ENCODE data around the gene ZDHHC7.

The ZDHHC7 gene

DNA sequence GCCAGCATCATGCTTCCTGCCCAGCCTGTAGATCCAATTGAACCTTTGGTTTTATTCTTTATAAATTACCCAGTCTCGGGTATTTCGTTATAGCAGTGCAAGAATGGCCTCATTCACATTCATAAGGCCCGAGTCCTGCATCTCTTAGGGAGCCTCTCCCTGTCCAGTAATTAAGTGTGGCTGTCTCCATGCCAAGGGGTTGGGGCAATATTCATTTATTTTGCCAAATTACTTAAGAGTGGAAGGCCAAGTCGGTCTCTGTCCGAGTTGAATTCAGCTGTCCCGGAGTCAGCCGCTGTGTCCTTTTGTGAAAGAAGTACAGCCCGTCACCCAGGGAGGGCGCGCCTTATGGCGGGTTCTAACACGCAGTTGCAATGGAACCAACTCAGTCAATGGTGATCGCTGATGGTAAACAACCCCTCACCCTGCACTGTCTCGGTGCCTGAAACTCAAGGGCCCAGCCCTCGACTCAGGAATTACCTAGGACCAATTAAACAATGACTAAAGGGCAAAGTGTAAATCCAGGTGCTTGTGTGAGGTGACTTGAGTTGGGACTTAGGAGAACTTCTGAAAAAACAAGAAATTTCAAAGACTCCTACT, 38.5 kb upstream of the ZDHHC7 start:
- no peak for ATAC-seq
- no peak for TF ChIP-seq ZFP3 (CRISPR knock-in tag; IDR thresholded peaks at IDR 0.05)
- no peak for TF ChIP-seq GLIS3 (CRISPR knock-in tag; IDR thresholded peaks at IDR 0.05)
- no peak for TF ChIP-seq OSR1 (CRISPR knock-in tag; IDR thresholded peaks at IDR 0.05)
- TF ChIP-seq SNAI2 (CRISPR knock-in tag; IDR thresholded peaks at IDR 0.05): no peak
- no peak for TF ChIP-seq ZNF565 (CRISPR knock-in tag; conservative IDR thresholded peaks at IDR 0.05; ENCODE audit: low read depth)
- TF ChIP-seq, protein P1, sequence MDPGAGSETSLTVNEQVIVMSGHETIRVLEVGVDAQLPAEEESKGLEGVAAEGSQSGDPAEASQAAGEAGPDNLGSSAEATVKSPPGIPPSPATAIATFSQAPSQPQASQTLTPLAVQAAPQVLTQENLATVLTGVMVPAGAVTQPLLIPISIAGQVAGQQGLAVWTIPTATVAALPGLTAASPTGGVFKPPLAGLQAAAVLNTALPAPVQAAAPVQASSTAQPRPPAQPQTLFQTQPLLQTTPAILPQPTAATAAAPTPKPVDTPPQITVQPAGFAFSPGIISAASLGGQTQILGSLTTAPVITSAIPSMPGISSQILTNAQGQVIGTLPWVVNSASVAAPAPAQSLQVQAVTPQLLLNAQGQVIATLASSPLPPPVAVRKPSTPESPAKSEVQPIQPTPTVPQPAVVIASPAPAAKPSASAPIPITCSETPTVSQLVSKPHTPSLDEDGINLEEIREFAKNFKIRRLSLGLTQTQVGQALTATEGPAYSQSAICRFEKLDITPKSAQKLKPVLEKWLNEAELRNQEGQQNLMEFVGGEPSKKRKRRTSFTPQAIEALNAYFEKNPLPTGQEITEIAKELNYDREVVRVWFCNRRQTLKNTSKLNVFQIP (CRISPR knock-in tag; IDR thresholded peaks at IDR 0.05; ENCODE audit: borderline replicate concordance, low read depth): no peak
- TF ChIP-seq TCF4 (CRISPR knock-in tag; IDR thresholded peaks at IDR 0.05; ENCODE audit: borderline replicate concordance): no peak
- no peak for TF ChIP-seq CSDC2 (CRISPR knock-in tag; IDR thresholded peaks at IDR 0.05)
- TF ChIP-seq ZNF70 (CRISPR knock-in tag; IDR thresholded peaks at IDR 0.05): no peak
- TF ChIP-seq CREB5 (CRISPR knock-in tag; IDR thresholded peaks at IDR 0.05; ENCODE audit: low read depth): no peak
- no peak for TF ChIP-seq TOX (CRISPR knock-in tag; IDR thresholded peaks at IDR 0.05; ENCODE audit: borderline replicate concordance)
- TF ChIP-seq ESRRG (CRISPR knock-in tag; IDR thresholded peaks at IDR 0.05): no peak
- TF ChIP-seq, protein P2, sequence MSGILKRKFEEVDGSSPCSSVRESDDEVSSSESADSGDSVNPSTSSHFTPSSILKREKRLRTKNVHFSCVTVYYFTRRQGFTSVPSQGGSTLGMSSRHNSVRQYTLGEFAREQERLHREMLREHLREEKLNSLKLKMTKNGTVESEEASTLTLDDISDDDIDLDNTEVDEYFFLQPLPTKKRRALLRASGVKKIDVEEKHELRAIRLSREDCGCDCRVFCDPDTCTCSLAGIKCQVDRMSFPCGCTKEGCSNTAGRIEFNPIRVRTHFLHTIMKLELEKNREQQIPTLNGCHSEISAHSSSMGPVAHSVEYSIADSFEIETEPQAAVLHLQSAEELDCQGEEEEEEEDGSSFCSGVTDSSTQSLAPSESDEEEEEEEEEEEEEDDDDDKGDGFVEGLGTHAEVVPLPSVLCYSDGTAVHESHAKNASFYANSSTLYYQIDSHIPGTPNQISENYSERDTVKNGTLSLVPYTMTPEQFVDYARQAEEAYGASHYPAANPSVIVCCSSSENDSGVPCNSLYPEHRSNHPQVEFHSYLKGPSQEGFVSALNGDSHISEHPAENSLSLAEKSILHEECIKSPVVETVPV (CRISPR knock-in tag; IDR thresholded peaks at IDR 0.05): no peak
- TF ChIP-seq BACH2 (CRISPR knock-in tag; IDR thresholded peaks at IDR 0.05; ENCODE audit: borderline replicate concordance): no peak

DNA sequence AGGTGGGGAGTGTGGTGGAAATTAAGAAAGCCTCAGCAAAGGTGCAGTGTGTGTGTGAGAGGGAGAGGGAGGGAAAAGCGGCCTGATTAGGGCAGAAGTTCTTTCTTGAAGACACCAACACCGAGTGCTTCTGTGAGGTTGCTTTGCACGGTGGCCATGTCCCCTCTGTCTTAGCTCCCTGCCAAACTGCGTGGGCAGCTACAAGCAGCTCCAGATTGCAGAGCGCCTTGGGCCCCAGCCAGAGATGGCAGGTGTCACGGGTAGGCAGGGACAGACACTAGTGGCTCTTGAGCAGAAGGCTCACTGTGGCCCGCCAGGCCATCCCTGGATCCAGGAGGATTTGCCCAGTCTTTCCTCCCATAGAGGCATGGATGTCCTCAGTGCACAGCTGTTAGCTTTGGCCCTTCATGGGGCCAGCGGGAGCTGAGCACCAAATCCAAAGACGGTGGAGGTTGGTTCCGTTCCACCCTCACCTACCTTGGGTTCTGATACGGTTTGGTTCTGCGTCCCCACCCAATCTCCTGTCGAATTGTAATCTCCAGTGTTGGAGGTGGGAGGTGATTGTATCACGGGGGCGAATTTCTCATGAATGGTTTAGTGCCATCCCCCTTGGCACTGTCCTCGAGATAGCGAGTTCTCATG, 37.7 kb upstream of the ZDHHC7 start:
- TF ChIP-seq TCF4 (CRISPR knock-in tag; IDR thresholded peaks at IDR 0.05; ENCODE audit: borderline replicate concordance) (no peak), ZNF8 (CRISPR knock-in tag; IDR thresholded peaks at IDR 0.05) (no peak), RARB (CRISPR knock-in tag; IDR thresholded peaks at IDR 0.05) (no peak), ZFP3 (CRISPR knock-in tag; IDR thresholded peaks at IDR 0.05) (no peak), TSHZ2 (CRISPR knock-in tag; IDR thresholded peaks at IDR 0.05) (no peak), ZNF70 (CRISPR knock-in tag; IDR thresholded peaks at IDR 0.05) (no peak), PATZ1 (CRISPR knock-in tag; IDR thresholded peaks at IDR 0.05; ENCODE audit: borderline replicate concordance) (no peak), ARNTL (CRISPR knock-in tag; IDR thresholded peaks at IDR 0.05; ENCODE audit: borderline replicate concordance, low read depth) (no peak), ZFP30 (CRISPR knock-in tag; IDR thresholded peaks at IDR 0.05) (no peak), ZNF565 (CRISPR knock-in tag; conservative IDR thresholded peaks at IDR 0.05; ENCODE audit: low read depth) (no peak), ZC3H10 (CRISPR knock-in tag; IDR thresholded peaks at IDR 0.05) (no peak), CSDC2 (CRISPR knock-in tag; IDR thresholded peaks at IDR 0.05) (no peak), TOX (CRISPR knock-in tag; IDR thresholded peaks at IDR 0.05; ENCODE audit: borderline replicate concordance) (no peak)
- TF ChIP-seq, protein P1 (CRISPR knock-in tag; IDR thresholded peaks at IDR 0.05; ENCODE audit: borderline replicate concordance, low read depth): no peak
- TF ChIP-seq, protein P2 (CRISPR knock-in tag; IDR thresholded peaks at IDR 0.05): no peak
- no peak for ATAC-seq
